HepG2 (cell line): ENCODE measurements around the gene PDZD8. TPM values are rescaled to one million over a fixed set of nuclear protein-coding genes. Genes with fewer than 3 reads are reported as not detected.

Source experiments
- ARID5B ChIP-seq: IDR thresholded peaks from 2 replicates; pipeline ENCODE4 v1.4.0; 2020; ENCODE audit warnings: mild to moderate bottlenecking, missing genetic modification reagents
- BCLAF1 ChIP-seq: fragments of 450-650 bp; IDR thresholded peaks from 2 replicates; pipeline ENCODE4 v1.6.1; 2017; ENCODE audit warnings: mild to moderate bottlenecking
- CCDC6 ChIP-seq: sonication (generic); formaldehyde crosslinking; IDR thresholded peaks from 2 replicates; pipeline ENCODE4 v1.8.1; 2022; ENCODE audit warnings: mild to moderate bottlenecking, missing genetic modification reagents, moderate library complexity
- DRAP1 ChIP-seq: IDR thresholded peaks from 2 replicates; pipeline ENCODE4 v1.6.1; 2016; ENCODE audit warnings: missing genetic modification reagents, missing compliant biosample characterization
- FOXK1 ChIP-seq: sonication (generic); formaldehyde crosslinking; IDR thresholded peaks from 2 replicates; pipeline ENCODE4 v1.4.0; 2020; ENCODE audit warnings: low read depth, missing genetic modification reagents, borderline replicate concordance
- GATA4 ChIP-seq: sonication (generic); IDR thresholded peaks from 2 replicates; pipeline ENCODE4 v1.6.1; 2016; ENCODE audit warnings: antibody characterized with exemption, low read depth, borderline replicate concordance
- GATAD2A ChIP-seq: IDR thresholded peaks from 2 replicates; pipeline ENCODE4 v1.6.1; 2016
- GFI1 ChIP-seq: sonication (generic); formaldehyde crosslinking; IDR thresholded peaks from 2 replicates; pipeline ENCODE4 v1.5.0; 2020; ENCODE audit warnings: missing genetic modification reagents, mild to moderate bottlenecking, borderline replicate concordance
- KLF13 ChIP-seq: sonication (generic); formaldehyde crosslinking; IDR thresholded peaks from 2 replicates; pipeline ENCODE4 v1.4.0; 2020; ENCODE audit warnings: mild to moderate bottlenecking, missing genetic modification reagents
- KMT2A ChIP-seq: sonication (generic); formaldehyde crosslinking; IDR thresholded peaks from 2 replicates; pipeline ENCODE4 v1.4.0; 2020; ENCODE audit warnings: missing genetic modification reagents
- POLR2AphosphoS5 ChIP-seq: IDR thresholded peaks from 2 replicates; pipeline ENCODE4 v1.6.1; 2012; ENCODE audit warnings: low read depth, low read length
- POLR2G ChIP-seq: fragments of 200-400 bp; formaldehyde crosslinking; IDR thresholded peaks from 2 replicates; pipeline ENCODE4 v1.6.1; 2018; ENCODE audit warnings: mild to moderate bottlenecking, low read depth, low read length, moderate library complexity
- RBFOX2 ChIP-seq: fragments of 200-400 bp; formaldehyde crosslinking; IDR thresholded peaks from 2 replicates; pipeline ENCODE4 v1.6.1; 2017; ENCODE audit warnings: low read depth, mild to moderate bottlenecking, low read length
- SYNCRIP ChIP-seq: fragments of 200-400 bp; formaldehyde crosslinking; IDR thresholded peaks from 2 replicates; pipeline ENCODE4 v1.6.1; 2018; ENCODE audit warnings: mild to moderate bottlenecking, low read depth, low read length; ENCODE audit not compliant: insufficient read depth
- ZFP90 ChIP-seq: sonication (generic); formaldehyde crosslinking; IDR thresholded peaks from 2 replicates; pipeline ENCODE4 v1.8.0; 2022; ENCODE audit warnings: missing genetic modification reagents, mild to moderate bottlenecking, inconsistent platforms, borderline replicate concordance
- ZFYVE20 ChIP-seq: sonication (generic); formaldehyde crosslinking; IDR thresholded peaks from 2 replicates; pipeline ENCODE4 v1.8.0; 2023; ENCODE audit warnings: low read depth, mild to moderate bottlenecking, moderate library complexity, missing genetic modification reagents, borderline replicate concordance
- ZMYM3 ChIP-seq: sonication (generic); formaldehyde crosslinking; IDR thresholded peaks from 2 replicates; pipeline ENCODE4 v1.5.1; 2020; ENCODE audit warnings: mild to moderate bottlenecking, missing genetic modification reagents
- ZNF563 ChIP-seq: sonication (generic); formaldehyde crosslinking; IDR thresholded peaks from 2 replicates; pipeline ENCODE4 v1.8.0; 2022; ENCODE audit warnings: mild to moderate bottlenecking, moderate library complexity, missing genetic modification reagents
- ZNF607 ChIP-seq: sonication (generic); formaldehyde crosslinking; IDR thresholded peaks from 2 replicates; pipeline ENCODE4 v1.5.1; 2020; ENCODE audit warnings: missing genetic modification reagents, mild to moderate bottlenecking, borderline replicate concordance
- ZNF724P ChIP-seq: sonication (generic); formaldehyde crosslinking; IDR thresholded peaks from 2 replicates; pipeline ENCODE4 v1.8.0; 2022; ENCODE audit warnings: missing genetic modification reagents, borderline replicate concordance
- ZNF772 ChIP-seq: sonication (generic); formaldehyde crosslinking; IDR thresholded peaks from 2 replicates; pipeline ENCODE4 v1.5.0; 2020; ENCODE audit warnings: mild to moderate bottlenecking, missing genetic modification reagents
- ZNF883 ChIP-seq: sonication (generic); formaldehyde crosslinking; IDR thresholded peaks from 2 replicates; pipeline ENCODE4 v1.5.1; 2020; ENCODE audit warnings: mild to moderate bottlenecking, missing genetic modification reagents; ENCODE audit errors: not compliant biosample characterization
- polyA plus RNA-seq, 8 experiments: library from polyadenylated mRNA; depleted of rRNA in 3 of 8; stranded (reverse) in 7 of 8; unstranded in 1 of 8; fragments of >200 nt; fragmentation: Illumina TruSeq in 4 of 8; extraction: Trizol in 4 of 8; gene quantifications; 2 replicates each; pipeline versions ENCODE4 v1.2.1 to v1.2.3, GENCODE V29; 2011 to 2016; ENCODE audit warnings: low read depth in 4 of 8, missing spikeins in 1 of 8, mixed read lengths in 1 of 8; ENCODE audit not compliant: insufficient read depth in 1 of 8
- total RNA-seq, 5 experiments: library from RNA; depleted of rRNA; stranded (reverse); fragments of >200 nt; fragmentation: Illumina TruSeq; extraction: Trizol; gene quantifications; 2 replicates each; pipeline ENCODE4 v1.2.3, GENCODE V29; 2016; ENCODE audit warnings: low read depth in 1 of 5

Gene PDZD8
- total and polyA plus RNA-seq, 2 of the 13 experiments (the other 11 are each of a cell fraction or from before 2014, with no cell fraction given), result 11.2 to 32.0 TPM

GRCh38 chr10:117375360-117376178 is at the start of gene PDZD8 (continued):
- TF ChIP-seq ZFYVE20 (CRISPR knock-in tag) (0 out of 2 replicates have a peak, but pooled peaks have one; percentile 28), POLR2G (peak; percentile 79; the same call in 1 of the 2 replicates), KMT2A (CRISPR knock-in tag) (peak; percentile 95), ZFP90 (peak; percentile 57; the same call in 1 of the 2 replicates), POLR2AphosphoS5 (peak; percentile 57), GFI1 (CRISPR knock-in tag) (0 out of 2 replicates have a peak, but pooled peaks have one; percentile 44), GATAD2A (CRISPR knock-in tag) (peak; percentile 65), GATA4 (peak; percentile 40; the same call in 1 of the 2 replicates), DRAP1 (CRISPR knock-in tag) (no peak), CCDC6 (peak; percentile 72; the same call in 1 of the 2 replicates), ZNF607 (CRISPR knock-in tag) (0 out of 2 replicates have a peak, but pooled peaks have one; percentile 41), ZMYM3 (CRISPR knock-in tag) (peak; percentile 25; the same call in 1 of the 2 replicates), ARID5B (peak; percentile 49; the same call in 1 of the 2 replicates), ZNF772 (peak; percentile 66; the same call in 1 of the 2 replicates), FOXK1 (CRISPR knock-in tag) (peak; percentile 36; the same call in 1 of the 2 replicates), SYNCRIP (no peak), KLF13 (peak; percentile 87), ZNF563 (CRISPR knock-in tag) (peak; percentile 49; the same call in 1 of the 2 replicates), RBFOX2 (peak; percentile 88), BCLAF1 (no peak), ZNF883 (CRISPR knock-in tag) (peak; percentile 82), ZNF724P (peak; percentile 54; the same call in 1 of the 2 replicates)
